Esophagus muscularis mucosa (tissue), 3 donors: ENCODE results near the gene ULBP2.

Experiments
- CTCF ChIP-seq, 3 experiments: fragments of 200-600 bp in 2 of 3; fragments of 450-650 bp in 1 of 3; sonication (generic) in 2 of 3; IDR thresholded peaks; one replicate each; pipeline ENCODE4 v1.5.1; 2017 to 2019; ENCODE audit warnings: antibody characterized with exemption in 3 of 3, mild to moderate bottlenecking in 2 of 3, moderate library complexity in 1 of 3
- POLR2A ChIP-seq: fragments of 450-650 bp; IDR thresholded peaks from one replicate; pipeline ENCODE4 v1.6.1; 2017; ENCODE audit warnings: antibody characterized with exemption, moderate library complexity, mild to moderate bottlenecking, low read depth
- POLR2AphosphoS5 ChIP-seq, 2 donors: sonication (generic); formaldehyde crosslinking; IDR thresholded peaks; one replicate each; pipeline ENCODE4 v1.6.1; 2017; ENCODE audit warnings: antibody characterized with exemption in 2 of 2

GRCh38 chr6:149936743-149937142 is 5.1 kb upstream of the ULBP2 start:
- TF ChIP-seq POLR2AphosphoS5 (IDR thresholded peaks at IDR 0.05) (no peak), CTCF (IDR thresholded peaks at IDR 0.05) (no peak), POLR2A (no peak)
